Loucy (cell line): Measurements from ENCODE around the gene GDPD5.
A peak's percentile ranks its signal among the peaks of the same experiment; 100 is the strongest.

Experiments
- H2AFZ ChIP-seq: fragments of 200-600 bp; sonication (generic); 2 replicates; pipeline ENCODE4 v1.6.0; 2016; ENCODE audit warnings: antibody characterized with exemption, mild to moderate bottlenecking, low read length, moderate library complexity
- H3F3A ChIP-seq: fragments of 200-600 bp; 2 replicates; pipeline ENCODE4 v1.6.0; 2016; ENCODE audit warnings: antibody characterized with exemption, low read depth, mild to moderate bottlenecking
- H3K27me3 ChIP-seq: fragments of 200-600 bp; sonication (generic); 2 replicates; pipeline ENCODE4 v1.6.1; 2014; ENCODE audit warnings: low read length, mild to moderate bottlenecking; ENCODE audit not compliant: insufficient read depth, poor library complexity, severe bottlenecking
- H3K36me3 ChIP-seq: fragments of 200-600 bp; sonication (generic); 2 replicates; pipeline ENCODE4 v1.6.1; 2016; ENCODE audit warnings: low read length; ENCODE audit not compliant: insufficient read depth
- H3K4me1 ChIP-seq: fragments of 200-600 bp; sonication (generic); 2 replicates; pipeline ENCODE4 v1.5.1; 2014; ENCODE audit warnings: low read length, mild to moderate bottlenecking; ENCODE audit not compliant: insufficient read depth, poor library complexity, severe bottlenecking
- H3K4me2 ChIP-seq: fragments of 200-600 bp; sonication (generic); 2 replicates; pipeline ENCODE4 v1.6.0; 2014; ENCODE audit warnings: antibody characterized with exemption, low read length, low read depth, mild to moderate bottlenecking; ENCODE audit not compliant: poor library complexity, severe bottlenecking
- H3K4me3 ChIP-seq: fragments of 200-600 bp; sonication (generic); 2 replicates; pipeline ENCODE4 v1.5.1; 2014; ENCODE audit warnings: low read length, mild to moderate bottlenecking, mixed read lengths; ENCODE audit not compliant: poor library complexity, severe bottlenecking
- H3K79me2 ChIP-seq: fragments of 200-600 bp; sonication (generic); 2 replicates; pipeline ENCODE4 v1.6.1; 2014; ENCODE audit warnings: low read length; ENCODE audit not compliant: insufficient read depth
- H3K9ac ChIP-seq: fragments of 200-600 bp; sonication (generic); 2 replicates; pipeline ENCODE4 v1.6.0; 2014; ENCODE audit warnings: mild to moderate bottlenecking, low read depth, low read length, moderate library complexity; ENCODE audit not compliant: poor library complexity, severe bottlenecking
- H3K9me2 ChIP-seq: fragments of 200-600 bp; sonication (generic); replicated peaks from 2 replicates; pipeline ENCODE4 v1.6.1; 2016; ENCODE audit warnings: low read depth, low read length, mixed read lengths
- H3K9me3 ChIP-seq: fragments of 200-600 bp; sonication (generic); 2 replicates; pipeline ENCODE4 v1.6.1; 2014; ENCODE audit warnings: mild to moderate bottlenecking, antibody characterized with exemption, low read length, low read depth; ENCODE audit not compliant: insufficient read depth
- H4K20me1 ChIP-seq: fragments of 200-600 bp; sonication (generic); 2 replicates; pipeline ENCODE4 v1.6.0; 2014; ENCODE audit warnings: antibody characterized with exemption, low read length, mild to moderate bottlenecking; ENCODE audit not compliant: insufficient read depth, poor library complexity, severe bottlenecking
- EZH2phosphoT487 ChIP-seq: fragments of 200-600 bp; IDR thresholded peaks from 2 replicates; pipeline ENCODE4 v1.6.1; 2018; ENCODE audit warnings: antibody characterized with exemption, mild to moderate bottlenecking, moderate library complexity, borderline replicate concordance
- TF ChIP-seq, protein P1 (sequence below): fragments of 200-600 bp; sonication (generic); conservative IDR thresholded peaks from 2 replicates; pipeline ENCODE4 v1.5.1; 2014; ENCODE audit warnings: mild to moderate bottlenecking, antibody characterized with exemption, low read length

The GDPD5 gene

DNA sequence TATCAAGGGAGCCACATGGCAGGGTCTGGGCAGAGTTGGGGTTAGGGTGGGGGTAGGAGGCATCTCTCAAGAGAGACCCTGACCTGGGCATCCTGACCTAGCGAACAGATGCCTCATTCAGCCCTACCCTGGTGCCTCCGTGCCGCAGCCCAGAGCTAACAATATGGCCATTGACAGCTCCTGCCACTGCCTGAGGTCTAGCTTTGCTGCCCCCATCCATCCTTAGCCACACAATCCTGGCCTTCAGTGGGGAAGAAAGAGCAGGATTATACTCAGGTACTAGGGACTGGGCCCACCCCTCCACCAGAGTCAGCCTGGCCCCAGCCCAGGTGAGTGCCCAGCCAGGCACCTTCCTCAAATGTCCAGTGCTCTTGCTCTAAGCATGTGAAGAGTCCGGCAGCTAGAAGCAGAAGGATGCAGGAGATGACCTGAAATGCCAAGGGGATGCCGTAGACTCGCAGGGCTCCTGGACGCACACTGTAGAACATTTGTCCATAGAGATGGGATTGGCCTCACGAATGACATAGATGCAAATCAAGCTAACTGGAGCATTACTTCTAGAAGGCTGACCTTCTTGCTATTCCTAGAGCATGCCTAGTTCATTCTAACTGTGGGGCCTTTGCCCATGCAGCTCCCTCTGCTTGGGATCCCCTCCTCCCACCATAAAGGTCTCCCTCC is 23.0 kb upstream of the GDPD5 start:
- TF ChIP-seq, protein P1, sequence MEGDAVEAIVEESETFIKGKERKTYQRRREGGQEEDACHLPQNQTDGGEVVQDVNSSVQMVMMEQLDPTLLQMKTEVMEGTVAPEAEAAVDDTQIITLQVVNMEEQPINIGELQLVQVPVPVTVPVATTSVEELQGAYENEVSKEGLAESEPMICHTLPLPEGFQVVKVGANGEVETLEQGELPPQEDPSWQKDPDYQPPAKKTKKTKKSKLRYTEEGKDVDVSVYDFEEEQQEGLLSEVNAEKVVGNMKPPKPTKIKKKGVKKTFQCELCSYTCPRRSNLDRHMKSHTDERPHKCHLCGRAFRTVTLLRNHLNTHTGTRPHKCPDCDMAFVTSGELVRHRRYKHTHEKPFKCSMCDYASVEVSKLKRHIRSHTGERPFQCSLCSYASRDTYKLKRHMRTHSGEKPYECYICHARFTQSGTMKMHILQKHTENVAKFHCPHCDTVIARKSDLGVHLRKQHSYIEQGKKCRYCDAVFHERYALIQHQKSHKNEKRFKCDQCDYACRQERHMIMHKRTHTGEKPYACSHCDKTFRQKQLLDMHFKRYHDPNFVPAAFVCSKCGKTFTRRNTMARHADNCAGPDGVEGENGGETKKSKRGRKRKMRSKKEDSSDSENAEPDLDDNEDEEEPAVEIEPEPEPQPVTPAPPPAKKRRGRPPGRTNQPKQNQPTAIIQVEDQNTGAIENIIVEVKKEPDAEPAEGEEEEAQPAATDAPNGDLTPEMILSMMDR = no peak
- TF ChIP-seq EZH2phosphoT487 = no peak
- Histone ChIP-seq H3K9me2 (no peaks in the 10 kb centered on the region), H3K4me2 (no peak overlapping the region), H4K20me1 (no peaks in the 10 kb centered on the region), H3K36me3 (no peaks in the 10 kb centered on the region), H3K9me3 (no peaks in the 10 kb centered on the region), H3F3A (no peaks in the 10 kb centered on the region), H3K27me3 (peaks cover 12% of the 10 kb centered on the region), H3K4me1 (peaks cover 3% of the 10 kb centered on the region), H3K4me3 (no peak overlapping the region), H3K9ac (no peak overlapping the region), H2AFZ (no peak overlapping the region), H3K79me2 (no peaks in the 10 kb centered on the region)

DNA sequence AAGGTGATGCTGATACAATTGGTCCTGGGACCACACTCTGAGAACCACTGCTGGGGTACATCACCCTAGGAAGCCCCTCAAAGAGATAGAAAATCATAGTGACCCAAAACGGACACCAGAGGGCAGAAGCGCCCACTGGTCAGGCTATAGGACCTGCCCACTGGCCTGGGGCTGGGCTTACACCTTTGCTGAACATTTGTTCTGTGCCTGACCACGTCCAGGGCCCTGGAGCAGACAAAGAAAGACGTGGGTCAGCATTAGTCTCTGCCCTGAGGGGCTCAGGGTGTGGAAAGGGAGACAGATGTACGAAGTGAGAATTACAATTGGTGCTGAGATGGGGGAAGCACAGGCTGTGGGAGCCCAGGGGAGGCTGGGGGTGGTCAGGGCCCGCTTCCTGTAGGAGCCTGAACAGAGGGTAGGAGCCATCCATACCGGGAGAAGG is 21.9 kb upstream of the GDPD5 start:
- peaks cover under 1% of the 10 kb centered on the region for H3K27me3 ChIP-seq
- no peak overlapping the region for H3K4me3 ChIP-seq
- no peak overlapping the region for H3K9ac ChIP-seq
- H4K20me1 ChIP-seq = no peaks in the 10 kb centered on the region
- H3F3A ChIP-seq = no peaks in the 10 kb centered on the region
- no peak for TF ChIP-seq EZH2phosphoT487
- TF ChIP-seq, protein P1 = peak; percentile 92
- H3K9me3 ChIP-seq = no peaks in the 10 kb centered on the region
- no peaks in the 10 kb centered on the region for H3K79me2 ChIP-seq
- H3K9me2 ChIP-seq = no peaks in the 10 kb centered on the region
- no peak overlapping the region for H3K4me2 ChIP-seq
- no peaks in the 10 kb centered on the region for H3K36me3 ChIP-seq
- no peak overlapping the region for H2AFZ ChIP-seq
- peaks cover 3% of the 10 kb centered on the region for H3K4me1 ChIP-seq

DNA sequence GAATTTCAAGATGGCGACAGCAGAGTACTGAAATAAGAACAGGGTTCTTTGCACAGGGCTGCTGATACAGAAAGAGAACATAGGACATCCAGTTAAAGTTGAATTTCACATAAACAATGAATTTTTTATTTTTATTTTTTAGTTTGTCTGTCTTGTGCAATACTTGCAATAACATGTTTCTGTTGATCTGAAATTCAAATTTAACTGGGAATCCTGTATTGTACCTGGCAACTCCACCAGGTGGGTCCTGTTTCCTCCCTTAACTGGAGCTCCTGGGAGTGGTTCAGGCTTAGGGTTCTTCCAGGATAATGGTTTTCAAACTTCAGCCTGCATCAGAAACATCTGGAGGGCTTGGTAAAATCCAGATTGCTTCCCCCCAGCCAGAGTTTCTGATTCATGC is 21.4 kb upstream of the GDPD5 start:
- TF ChIP-seq, protein P1 = no peak
- TF ChIP-seq EZH2phosphoT487 = no peak
- no peaks in the 10 kb centered on the region for H3K9me3 ChIP-seq

More for the DNA sequence above, 21.4 kb upstream of the GDPD5 start:
- Histone ChIP-seq H4K20me1 (no peaks in the 10 kb centered on the region), H3F3A (no peaks in the 10 kb centered on the region), H3K36me3 (no peaks in the 10 kb centered on the region), H3K9me2 (no peaks in the 10 kb centered on the region), H3K4me1 (peaks cover 3% of the 10 kb centered on the region), H3K27me3 (no peaks in the 10 kb centered on the region), H2AFZ (no peak overlapping the region), H3K9ac (no peak overlapping the region), H3K79me2 (no peaks in the 10 kb centered on the region), H3K4me2 (no peak overlapping the region), H3K4me3 (no peak overlapping the region)
